Measurements from ENCODE around the gene CALCA. TPM values are rescaled to one million over a fixed set of nuclear protein-coding genes. Genes with fewer than 3 reads are reported as not detected.

Gene CALCA
- total RNA-seq, 2 experiments from 2014 or later: not detected

GRCh38 chr11:14981507-14981906, 9.4 kb upstream of the CALCA start:
- H2AFZ ChIP-seq (ENCODE audit: low read length): no peak overlapping the region
- no peak overlapping the region for H3K27ac ChIP-seq (ENCODE audit: low read depth, low read length, poor library complexity, severe bottlenecking)
- no peaks in the 10 kb centered on the region for H4K20me1 ChIP-seq (ENCODE audit: insufficient read depth, low read length)
- POLR2A ChIA-PET: interaction anchor here (0.6 kb wide), 1 partner anchor 226 kb away, joined by 3 read pairs; no protein-coding TSS in a partner anchor
- H3K36me3 ChIP-seq (ENCODE audit: insufficient read depth, low read length): no peaks in the 10 kb centered on the region
- H3K4me3 ChIP-seq (ENCODE audit: low read depth, low read length, poor library complexity, severe bottlenecking): no peak overlapping the region
- no peaks in the 10 kb centered on the region for H3K9me2 ChIP-seq (ENCODE audit: insufficient read depth, low read length)
- no peak overlapping the region for H3K4me2 ChIP-seq (ENCODE audit: low read length)
- no peak for TF ChIP-seq CTCF (conservative IDR thresholded peaks at IDR 0.05; ENCODE audit: low read length)
- no peak for TF ChIP-seq EZH2phosphoT487 (IDR thresholded peaks at IDR 0.05; ENCODE audit: borderline replicate concordance, low read depth, low read length)
- CTCF ChIA-PET (ENCODE audit: unreplicated experiment): no interaction called here
- H3K79me2 ChIP-seq (ENCODE audit: insufficient read depth, low read depth, low read length): no peaks in the 10 kb centered on the region
- no peaks in the 10 kb centered on the region for H3K4me1 ChIP-seq (ENCODE audit: insufficient read depth, low read length, poor library complexity, severe bottlenecking)
- intact Hi-C loops (cut with micrococcal nuclease; ENCODE audit: unreplicated experiment): no loop called here
- no peak for DNase-seq (ENCODE audit: low spot score)
- no peaks in the 10 kb centered on the region for H3K9me3 ChIP-seq (ENCODE audit: low read length)
- BruUV-seq (replicated peaks): no TSS peak

GRCh38 chr11:14980854-14981253, 8.7 kb upstream of the CALCA start:
- Histone ChIP-seq H3K79me2 (ENCODE audit: insufficient read depth, low read depth, low read length) (no peaks in the 10 kb centered on the region), H3K9me3 (ENCODE audit: low read length) (no peaks in the 10 kb centered on the region), H3K4me1 (ENCODE audit: insufficient read depth, low read length, poor library complexity, severe bottlenecking) (no peaks in the 10 kb centered on the region), H3K27ac (ENCODE audit: low read depth, low read length, poor library complexity, severe bottlenecking) (no peak overlapping the region), H3K9me2 (ENCODE audit: insufficient read depth, low read length) (no peaks in the 10 kb centered on the region), H3K4me3 (ENCODE audit: low read depth, low read length, poor library complexity, severe bottlenecking) (no peak overlapping the region), H4K20me1 (ENCODE audit: insufficient read depth, low read length) (no peaks in the 10 kb centered on the region), H2AFZ (ENCODE audit: low read length) (no peak overlapping the region), H3K36me3 (ENCODE audit: insufficient read depth, low read length) (no peaks in the 10 kb centered on the region), H3K4me2 (ENCODE audit: low read length) (no peak overlapping the region)
- TF ChIP-seq EZH2phosphoT487 (IDR thresholded peaks at IDR 0.05; ENCODE audit: borderline replicate concordance, low read depth, low read length) (no peak), CTCF (conservative IDR thresholded peaks at IDR 0.05; ENCODE audit: low read length) (no peak)
- no peak for DNase-seq (ENCODE audit: low spot score)
- BruUV-seq (replicated peaks): no TSS peak
- intact Hi-C loops (cut with micrococcal nuclease; ENCODE audit: unreplicated experiment): no loop called here
- ChIA-PET POLR2A (interaction anchor here (0.6 kb wide), 1 partner anchor 227 kb away, joined by 3 read pairs; no protein-coding TSS in a partner anchor), CTCF (ENCODE audit: unreplicated experiment) (no interaction called here)

- no peaks in the 10 kb centered on the region for H4K20me1 ChIP-seq (ENCODE audit: insufficient read depth, low read length)
- no peak for DNase-seq (ENCODE audit: low spot score)
- CTCF ChIA-PET (ENCODE audit: unreplicated experiment): no interaction called here
- no peak overlapping the region for H3K4me3 ChIP-seq (ENCODE audit: low read depth, low read length, poor library complexity, severe bottlenecking)
- no peak overlapping the region for H3K27ac ChIP-seq (ENCODE audit: low read depth, low read length, poor library complexity, severe bottlenecking)
- POLR2A ChIA-PET: no interaction called here
- no peaks in the 10 kb centered on the region for H3K36me3 ChIP-seq (ENCODE audit: insufficient read depth, low read length)
- intact Hi-C loops (cut with micrococcal nuclease; ENCODE audit: unreplicated experiment): no loop called here
- TF ChIP-seq CTCF (conservative IDR thresholded peaks at IDR 0.05; ENCODE audit: low read length): no peak
- TF ChIP-seq EZH2phosphoT487 (IDR thresholded peaks at IDR 0.05; ENCODE audit: borderline replicate concordance, low read depth, low read length): no peak
- no peaks in the 10 kb centered on the region for H3K79me2 ChIP-seq (ENCODE audit: insufficient read depth, low read depth, low read length)
- H3K9me2 ChIP-seq (ENCODE audit: insufficient read depth, low read length): no peaks in the 10 kb centered on the region
- no peak overlapping the region for H3K4me2 ChIP-seq (ENCODE audit: low read length)
- H3K9me3 ChIP-seq (ENCODE audit: low read length): no peaks in the 10 kb centered on the region
- H2AFZ ChIP-seq (ENCODE audit: low read length): no peak overlapping the region
- no peaks in the 10 kb centered on the region for H3K4me1 ChIP-seq (ENCODE audit: insufficient read depth, low read length, poor library complexity, severe bottlenecking)
- BruUV-seq (replicated peaks): no TSS peak
These were observed 5.1 kb upstream of the CALCA start for GRCh38 chr11:14977101-14977880.
